ENCODE results near the gene SAP25.
"Not testable (repeated sequence)": the region's sequence is repeated elsewhere in the genome, so short reads cannot be mapped to it uniquely, and the experiment has no call there.

The SAP25 gene

GRCh38 chr7:100555701-100556100, 18.0 kb downstream of the SAP25 start:
- H3K4me3 ChIP-seq (ENCODE audit: low read depth, low read length): no peak overlapping the region
- TF ChIP-seq, protein P1, sequence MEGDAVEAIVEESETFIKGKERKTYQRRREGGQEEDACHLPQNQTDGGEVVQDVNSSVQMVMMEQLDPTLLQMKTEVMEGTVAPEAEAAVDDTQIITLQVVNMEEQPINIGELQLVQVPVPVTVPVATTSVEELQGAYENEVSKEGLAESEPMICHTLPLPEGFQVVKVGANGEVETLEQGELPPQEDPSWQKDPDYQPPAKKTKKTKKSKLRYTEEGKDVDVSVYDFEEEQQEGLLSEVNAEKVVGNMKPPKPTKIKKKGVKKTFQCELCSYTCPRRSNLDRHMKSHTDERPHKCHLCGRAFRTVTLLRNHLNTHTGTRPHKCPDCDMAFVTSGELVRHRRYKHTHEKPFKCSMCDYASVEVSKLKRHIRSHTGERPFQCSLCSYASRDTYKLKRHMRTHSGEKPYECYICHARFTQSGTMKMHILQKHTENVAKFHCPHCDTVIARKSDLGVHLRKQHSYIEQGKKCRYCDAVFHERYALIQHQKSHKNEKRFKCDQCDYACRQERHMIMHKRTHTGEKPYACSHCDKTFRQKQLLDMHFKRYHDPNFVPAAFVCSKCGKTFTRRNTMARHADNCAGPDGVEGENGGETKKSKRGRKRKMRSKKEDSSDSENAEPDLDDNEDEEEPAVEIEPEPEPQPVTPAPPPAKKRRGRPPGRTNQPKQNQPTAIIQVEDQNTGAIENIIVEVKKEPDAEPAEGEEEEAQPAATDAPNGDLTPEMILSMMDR (conservative IDR thresholded peaks at IDR 0.05; ENCODE audit: low read depth, low read length): no peak
- DNase-seq (ENCODE audit: low read depth): no peak

DNA sequence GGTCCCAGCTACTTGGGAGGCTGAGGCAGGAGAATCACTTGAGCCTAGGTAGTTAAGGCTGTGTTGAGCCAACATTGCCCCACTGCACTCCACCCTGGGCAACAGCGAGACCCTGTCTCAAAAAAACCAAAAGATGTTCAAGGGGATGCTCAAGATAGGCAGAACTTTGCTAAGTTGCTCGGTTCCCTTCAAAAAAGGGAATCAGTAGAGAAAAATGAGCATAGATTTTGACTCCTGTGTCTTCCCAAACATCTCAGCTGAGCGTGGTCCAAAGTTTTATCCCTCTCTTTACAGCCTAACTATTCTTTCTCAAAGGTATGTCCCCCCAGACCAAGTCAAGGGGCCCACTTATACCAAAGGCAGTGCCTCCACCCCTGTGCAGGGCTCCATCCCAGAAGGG, 20.7 kb downstream of the SAP25 start:
- no peak for DNase-seq (ENCODE audit: low read depth)
- TF ChIP-seq, protein P1 (conservative IDR thresholded peaks at IDR 0.05; ENCODE audit: low read depth, low read length): no peak
- no peak overlapping the region for H3K4me3 ChIP-seq (ENCODE audit: low read depth, low read length)

DNA sequence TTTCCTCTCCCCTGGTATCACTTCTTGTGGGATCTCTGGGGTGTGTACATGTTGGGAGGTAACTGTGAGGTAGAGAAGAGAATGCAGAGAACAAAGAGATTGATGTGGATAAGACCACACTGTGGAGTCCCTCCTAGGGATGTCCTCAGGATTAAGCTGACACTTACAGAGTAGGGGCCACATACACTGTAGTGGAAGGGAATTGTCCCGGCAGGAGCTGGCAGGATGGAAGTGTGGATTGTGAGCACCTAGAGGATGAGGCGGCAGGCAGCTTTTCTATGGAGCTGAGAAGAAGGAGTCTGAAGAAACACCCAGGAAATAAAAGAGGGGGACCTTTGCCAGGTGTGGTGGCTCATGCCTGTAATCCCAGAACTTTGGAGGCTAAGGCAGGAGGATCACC, 21.2 kb downstream of the SAP25 start:
- TF ChIP-seq, protein P1 (conservative IDR thresholded peaks at IDR 0.05; ENCODE audit: low read depth, low read length): no peak
- H3K4me3 ChIP-seq (ENCODE audit: low read depth, low read length): no peak overlapping the region
- DNase-seq (ENCODE audit: low read depth): no peak

DNA sequence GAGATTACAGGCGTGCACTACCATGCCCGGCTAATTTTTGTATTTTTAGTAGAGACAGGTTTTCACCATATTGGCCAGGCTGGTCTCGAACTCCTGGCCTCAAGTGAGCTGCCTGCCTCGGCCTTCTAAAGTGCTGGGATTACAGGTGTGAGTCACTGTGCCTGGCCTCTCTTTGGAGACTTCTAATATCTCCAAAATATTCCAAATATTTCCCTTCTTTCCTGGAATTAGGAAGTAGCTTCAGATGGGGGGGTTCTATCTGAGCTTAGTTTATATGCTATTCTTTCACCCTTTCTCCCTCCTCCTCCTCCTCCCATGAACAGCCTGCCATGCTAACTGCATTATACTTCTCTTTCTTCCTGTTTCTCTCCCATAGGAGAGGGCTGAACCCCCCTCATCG, 25.3 kb downstream of the SAP25 start:
- not testable (repeated sequence) for H3K4me3 ChIP-seq (ENCODE audit: low read depth, low read length); DNase-seq (ENCODE audit: low read depth)

DNA sequence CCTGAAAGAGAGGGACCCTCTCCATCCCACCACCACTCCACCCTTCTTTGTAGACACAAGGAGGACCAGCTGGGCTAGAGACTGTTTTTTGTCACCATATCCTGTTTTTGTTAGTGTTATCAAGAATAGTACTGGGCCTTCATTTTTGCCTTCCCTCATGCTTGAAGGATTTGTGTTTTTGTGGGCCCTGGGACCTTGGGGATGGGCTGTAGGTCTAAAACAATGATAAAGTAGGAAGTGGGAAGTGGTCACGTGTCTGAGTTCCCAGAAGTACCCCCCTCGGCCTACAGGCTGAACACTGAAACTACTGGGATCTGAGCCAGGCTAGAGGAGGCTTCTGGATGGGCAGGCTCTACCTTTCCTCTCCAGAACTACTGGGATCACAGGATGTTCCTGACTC, 25.8 kb downstream of the SAP25 start:
- DNase-seq (ENCODE audit: low read depth): peak; percentile 64
- TF ChIP-seq, protein P1 (conservative IDR thresholded peaks at IDR 0.05; ENCODE audit: low read depth, low read length): peak; percentile 23
- H3K4me3 ChIP-seq (ENCODE audit: low read depth, low read length): no peak overlapping the region

GRCh38 chr7:100546926-100547800, 26.5 kb downstream of the SAP25 start:
- no peak for DNase-seq (ENCODE audit: low read depth)
- no peak overlapping the region for H3K4me3 ChIP-seq (ENCODE audit: low read depth, low read length)
- TF ChIP-seq, protein P1 (conservative IDR thresholded peaks at IDR 0.05; ENCODE audit: low read depth, low read length): no peak

DNA sequence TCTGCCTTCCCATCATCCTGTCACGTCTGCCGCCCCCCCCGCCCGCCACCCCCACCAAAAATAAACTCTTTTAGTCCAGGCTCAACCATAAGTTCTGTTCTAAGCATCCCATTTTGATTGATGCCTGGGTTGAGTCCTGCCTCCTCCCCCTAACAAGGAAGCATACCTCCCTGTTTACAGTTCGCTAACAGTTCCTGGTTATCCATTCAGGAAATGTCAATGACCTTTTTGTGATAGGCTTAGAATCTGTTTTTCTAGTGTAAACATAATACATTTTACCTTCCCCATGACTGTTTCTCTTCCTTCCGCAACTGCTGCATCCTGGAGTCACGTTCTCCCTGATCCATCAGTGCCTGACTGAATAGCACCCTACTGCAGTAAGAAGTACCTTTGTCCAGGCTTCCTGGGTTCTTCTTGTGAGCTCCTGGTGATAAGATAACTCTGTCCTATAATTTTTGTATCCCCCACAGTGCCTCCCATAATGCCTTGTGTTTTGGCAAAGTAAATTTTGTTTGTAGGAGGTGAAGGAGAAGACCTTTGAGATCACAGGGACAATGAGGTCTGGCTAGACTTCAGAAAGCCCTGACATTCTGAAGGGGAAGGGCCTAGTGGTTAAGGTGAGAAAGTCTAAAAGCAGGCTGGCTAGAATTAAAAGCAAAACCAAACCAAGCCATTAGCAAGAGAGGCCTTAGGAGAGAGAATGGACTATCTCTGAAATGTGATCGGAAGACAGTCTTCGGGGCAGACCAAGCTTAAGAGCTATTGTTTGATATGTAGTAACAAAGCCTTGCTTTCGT, 27.4 kb downstream of the SAP25 start:
- TF ChIP-seq, protein P1 (conservative IDR thresholded peaks at IDR 0.05; ENCODE audit: low read depth, low read length): no peak
- H3K4me3 ChIP-seq (ENCODE audit: low read depth, low read length): no peak overlapping the region
- peak; percentile 33 for DNase-seq (ENCODE audit: low read depth)

Data from choroid plexus epithelial cell (primary cell).